Measurements from ENCODE around the gene PIK3IP1.

- TF ChIP-seq POLR2AphosphoS5 (IDR thresholded peaks at IDR 0.05; ENCODE audit: insufficient read depth in 1 of 2, low read depth in 1 of 2) (no peak), CTCF (IDR thresholded peaks at IDR 0.05) (no peak)
Measured at GRCh38 chr22:31340765-31341247, 48.5 kb upstream of the PIK3IP1 start.
